Liver (tissue), 3 donors: ENCODE results near the gene CELF2.

Experiments used
- EGR1 ChIP-seq, 2 donors: IDR thresholded peaks; 2 replicates each; pipeline ENCODE4 v1.6.1; 2016 to 2018; ENCODE audit warnings: antibody characterized with exemption in 2 of 2, low read depth in 2 of 2
- GABPA ChIP-seq, 2 donors: IDR thresholded peaks in 1 of 2; conservative IDR thresholded peaks in 1 of 2; 2 replicates each; pipeline ENCODE4 v1.6.1; 2016; ENCODE audit warnings: antibody characterized with exemption in 2 of 2, mild to moderate bottlenecking in 1 of 2, moderate library complexity in 1 of 2
- JUND ChIP-seq, 2 donors: IDR thresholded peaks; 2 replicates each; pipeline ENCODE4 v1.6.1; 2016; ENCODE audit warnings: antibody characterized with exemption in 2 of 2
- RAD21 ChIP-seq, 2 donors: IDR thresholded peaks; 2 replicates each; pipeline ENCODE4 v1.6.1; 2016; ENCODE audit warnings: antibody characterized with exemption in 2 of 2, mild to moderate bottlenecking in 2 of 2
- RXRA ChIP-seq, 2 donors: IDR thresholded peaks; 2 replicates each; pipeline ENCODE4 v1.6.1; 2017 to 2018; ENCODE audit warnings: antibody characterized with exemption in 2 of 2, mild to moderate bottlenecking in 1 of 2
- SP1 ChIP-seq: IDR thresholded peaks from 2 replicates; pipeline ENCODE4 v1.6.1; 2018; ENCODE audit warnings: antibody characterized with exemption, mild to moderate bottlenecking
- TAF1 ChIP-seq: conservative IDR thresholded peaks from 2 replicates; pipeline ENCODE4 v1.6.1; 2016; ENCODE audit warnings: antibody characterized with exemption, mild to moderate bottlenecking
- YY1 ChIP-seq: IDR thresholded peaks from 2 replicates; pipeline ENCODE4 v1.6.1; 2016; ENCODE audit warnings: antibody characterized with exemption, mild to moderate bottlenecking
- TF ChIP-seq, protein P1 (sequence below): fragments of 150-350 bp; IDR thresholded peaks from 2 replicates; pipeline ENCODE4 v1.5.1; 2017; ENCODE audit warnings: improper control_type of control experiment, low read depth, low read length; ENCODE audit not compliant: missing input control
- TF ChIP-seq, protein P2 (sequence below): IDR thresholded peaks from 2 replicates; pipeline ENCODE4 v1.6.1; 2016; ENCODE audit warnings: antibody characterized with exemption
- TF ChIP-seq, protein P3 (sequence below): IDR thresholded peaks from 2 replicates; pipeline ENCODE4 v1.6.1; 2016; ENCODE audit warnings: antibody characterized with exemption, mild to moderate bottlenecking
- TF ChIP-seq, protein P4 (sequence below): IDR thresholded peaks from 2 replicates; pipeline ENCODE4 v1.6.1; 2016; ENCODE audit warnings: antibody characterized with exemption
- TF ChIP-seq, protein P5 (sequence below): IDR thresholded peaks from 2 replicates; pipeline ENCODE4 v1.6.1; 2016; ENCODE audit warnings: antibody characterized with exemption
- donor health status: healthy.
- donor health status: healthy.

DNA sequence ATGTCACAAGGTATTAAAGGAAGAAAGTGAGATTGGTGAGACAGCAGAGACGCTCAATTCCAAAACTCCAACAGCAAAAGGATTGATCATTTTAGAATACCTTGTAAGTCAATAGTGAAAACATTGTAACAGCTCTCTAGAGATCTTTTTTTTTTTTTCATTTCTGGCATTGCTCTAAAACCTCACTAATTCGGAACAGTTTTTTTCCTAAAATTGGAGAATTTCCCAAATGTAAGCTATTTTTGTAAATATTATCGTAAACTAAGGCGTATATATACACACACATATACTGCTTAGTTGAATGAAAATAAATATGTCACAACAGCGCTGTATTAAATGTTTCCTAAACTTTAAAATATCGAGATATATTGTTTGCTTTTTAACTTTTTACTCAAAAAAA, 30.6 kb upstream of the CELF2 start:
- TF ChIP-seq JUND (IDR thresholded peaks at IDR 0.05) (no peak), TAF1 (no peak), YY1 (no peak), GABPA (IDR thresholded peaks at IDR 0.05 in 1 of 2, conservative IDR thresholded peaks at IDR 0.05 in 1 of 2) (no peak), EGR1 (IDR thresholded peaks at IDR 0.05; ENCODE audit: low read depth in 2 of 2) (no peak), SP1 (no peak), RAD21 (IDR thresholded peaks at IDR 0.05) (no peak), RXRA (IDR thresholded peaks at IDR 0.05) (no peak)
- TF ChIP-seq, protein P1, sequence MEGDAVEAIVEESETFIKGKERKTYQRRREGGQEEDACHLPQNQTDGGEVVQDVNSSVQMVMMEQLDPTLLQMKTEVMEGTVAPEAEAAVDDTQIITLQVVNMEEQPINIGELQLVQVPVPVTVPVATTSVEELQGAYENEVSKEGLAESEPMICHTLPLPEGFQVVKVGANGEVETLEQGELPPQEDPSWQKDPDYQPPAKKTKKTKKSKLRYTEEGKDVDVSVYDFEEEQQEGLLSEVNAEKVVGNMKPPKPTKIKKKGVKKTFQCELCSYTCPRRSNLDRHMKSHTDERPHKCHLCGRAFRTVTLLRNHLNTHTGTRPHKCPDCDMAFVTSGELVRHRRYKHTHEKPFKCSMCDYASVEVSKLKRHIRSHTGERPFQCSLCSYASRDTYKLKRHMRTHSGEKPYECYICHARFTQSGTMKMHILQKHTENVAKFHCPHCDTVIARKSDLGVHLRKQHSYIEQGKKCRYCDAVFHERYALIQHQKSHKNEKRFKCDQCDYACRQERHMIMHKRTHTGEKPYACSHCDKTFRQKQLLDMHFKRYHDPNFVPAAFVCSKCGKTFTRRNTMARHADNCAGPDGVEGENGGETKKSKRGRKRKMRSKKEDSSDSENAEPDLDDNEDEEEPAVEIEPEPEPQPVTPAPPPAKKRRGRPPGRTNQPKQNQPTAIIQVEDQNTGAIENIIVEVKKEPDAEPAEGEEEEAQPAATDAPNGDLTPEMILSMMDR, result no peak
- TF ChIP-seq, protein P2, sequence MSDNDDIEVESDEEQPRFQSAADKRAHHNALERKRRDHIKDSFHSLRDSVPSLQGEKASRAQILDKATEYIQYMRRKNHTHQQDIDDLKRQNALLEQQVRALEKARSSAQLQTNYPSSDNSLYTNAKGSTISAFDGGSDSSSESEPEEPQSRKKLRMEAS, result no peak
- TF ChIP-seq, protein P3, sequence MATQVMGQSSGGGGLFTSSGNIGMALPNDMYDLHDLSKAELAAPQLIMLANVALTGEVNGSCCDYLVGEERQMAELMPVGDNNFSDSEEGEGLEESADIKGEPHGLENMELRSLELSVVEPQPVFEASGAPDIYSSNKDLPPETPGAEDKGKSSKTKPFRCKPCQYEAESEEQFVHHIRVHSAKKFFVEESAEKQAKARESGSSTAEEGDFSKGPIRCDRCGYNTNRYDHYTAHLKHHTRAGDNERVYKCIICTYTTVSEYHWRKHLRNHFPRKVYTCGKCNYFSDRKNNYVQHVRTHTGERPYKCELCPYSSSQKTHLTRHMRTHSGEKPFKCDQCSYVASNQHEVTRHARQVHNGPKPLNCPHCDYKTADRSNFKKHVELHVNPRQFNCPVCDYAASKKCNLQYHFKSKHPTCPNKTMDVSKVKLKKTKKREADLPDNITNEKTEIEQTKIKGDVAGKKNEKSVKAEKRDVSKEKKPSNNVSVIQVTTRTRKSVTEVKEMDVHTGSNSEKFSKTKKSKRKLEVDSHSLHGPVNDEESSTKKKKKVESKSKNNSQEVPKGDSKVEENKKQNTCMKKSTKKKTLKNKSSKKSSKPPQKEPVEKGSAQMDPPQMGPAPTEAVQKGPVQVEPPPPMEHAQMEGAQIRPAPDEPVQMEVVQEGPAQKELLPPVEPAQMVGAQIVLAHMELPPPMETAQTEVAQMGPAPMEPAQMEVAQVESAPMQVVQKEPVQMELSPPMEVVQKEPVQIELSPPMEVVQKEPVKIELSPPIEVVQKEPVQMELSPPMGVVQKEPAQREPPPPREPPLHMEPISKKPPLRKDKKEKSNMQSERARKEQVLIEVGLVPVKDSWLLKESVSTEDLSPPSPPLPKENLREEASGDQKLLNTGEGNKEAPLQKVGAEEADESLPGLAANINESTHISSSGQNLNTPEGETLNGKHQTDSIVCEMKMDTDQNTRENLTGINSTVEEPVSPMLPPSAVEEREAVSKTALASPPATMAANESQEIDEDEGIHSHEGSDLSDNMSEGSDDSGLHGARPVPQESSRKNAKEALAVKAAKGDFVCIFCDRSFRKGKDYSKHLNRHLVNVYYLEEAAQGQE, result no peak
- TF ChIP-seq, protein P4, sequence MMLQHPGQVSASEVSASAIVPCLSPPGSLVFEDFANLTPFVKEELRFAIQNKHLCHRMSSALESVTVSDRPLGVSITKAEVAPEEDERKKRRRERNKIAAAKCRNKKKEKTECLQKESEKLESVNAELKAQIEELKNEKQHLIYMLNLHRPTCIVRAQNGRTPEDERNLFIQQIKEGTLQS, result no peak
- TF ChIP-seq, protein P5, sequence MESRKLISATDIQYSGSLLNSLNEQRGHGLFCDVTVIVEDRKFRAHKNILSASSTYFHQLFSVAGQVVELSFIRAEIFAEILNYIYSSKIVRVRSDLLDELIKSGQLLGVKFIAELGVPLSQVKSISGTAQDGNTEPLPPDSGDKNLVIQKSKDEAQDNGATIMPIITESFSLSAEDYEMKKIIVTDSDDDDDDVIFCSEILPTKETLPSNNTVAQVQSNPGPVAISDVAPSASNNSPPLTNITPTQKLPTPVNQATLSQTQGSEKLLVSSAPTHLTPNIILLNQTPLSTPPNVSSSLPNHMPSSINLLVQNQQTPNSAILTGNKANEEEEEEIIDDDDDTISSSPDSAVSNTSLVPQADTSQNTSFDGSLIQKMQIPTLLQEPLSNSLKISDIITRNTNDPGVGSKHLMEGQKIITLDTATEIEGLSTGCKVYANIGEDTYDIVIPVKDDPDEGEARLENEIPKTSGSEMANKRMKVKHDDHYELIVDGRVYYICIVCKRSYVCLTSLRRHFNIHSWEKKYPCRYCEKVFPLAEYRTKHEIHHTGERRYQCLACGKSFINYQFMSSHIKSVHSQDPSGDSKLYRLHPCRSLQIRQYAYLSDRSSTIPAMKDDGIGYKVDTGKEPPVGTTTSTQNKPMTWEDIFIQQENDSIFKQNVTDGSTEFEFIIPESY, result no peak
